Ovary (tissue), 9 donors: Measurements from ENCODE around the gene GPN2. TPM values are rescaled to one million over a fixed set of nuclear protein-coding genes. Genes with fewer than 3 reads are reported as not detected.

ENCODE experiments used
- DNase-seq, 5 donors: peaks; one replicate each; pipeline ENCODE4 v3.0.0-alpha.2; 2019 to 2020
- H3K27ac ChIP-seq, 2 donors: fragments of 200-600 bp; one replicate each; pipeline versions ENCODE4 v1.5.1 to v1.8.0; 2019 to 2022
- H3K27me3 ChIP-seq: fragments of 200-600 bp; one replicate; pipeline ENCODE4 v1.8.0; 2022
- H3K36me3 ChIP-seq: fragments of 200-600 bp; sonication (generic); one replicate; pipeline ENCODE4 v1.5.1; 2019
- H3K4me1 ChIP-seq: one replicate; pipeline ENCODE4 v1.8.1; 2013; ENCODE audit warnings: mild to moderate bottlenecking, moderate library complexity; ENCODE audit not compliant: insufficient read depth
- H3K4me3 ChIP-seq: fragments of 200-600 bp; sonication (generic); one replicate; pipeline ENCODE4 v1.5.1; 2017
- H3K9me3 ChIP-seq, 2 donors: fragments of 200-600 bp in 1 of 2; sonication (generic) in 1 of 2; one replicate each; pipeline versions ENCODE4 v1.5.1 to v1.8.1; 2013 to 2019; ENCODE audit warnings: mild to moderate bottlenecking in 1 of 2, moderate library complexity in 1 of 2
- EP300 ChIP-seq: sonication (generic); formaldehyde crosslinking; IDR thresholded peaks from one replicate; pipeline ENCODE4 v1.6.1; 2017; ENCODE audit warnings: antibody characterized with exemption
- POLR2A ChIP-seq: fragments of 450-650 bp; IDR thresholded peaks from one replicate; pipeline ENCODE4 v1.6.1; 2017; ENCODE audit warnings: antibody characterized with exemption, mild to moderate bottlenecking, moderate library complexity
- WGBS, 3 donors: extraction: QIAGEN DNeasy Blood & Tissue Kit in 1 of 3; methylation state at CpG; one replicate each; pipeline versions ENCODE4 v1.1.5 to v1.1.7; 2013 to 2017; 5-methylcytosine and 5-hydroxymethylcytosine counted together
- intact Hi-C, 4 donors: fragments of 100-400 bp; cut with DNase I; formaldehyde crosslinking; loops; one replicate each; pipeline versions ENCODE4 v1.11.0 to v1.15.1; 2022 to 2023
- polyA plus RNA-seq, 2 donors: library from polyadenylated mRNA; stranded (reverse); fragments of 200-250 nt in 1 of 2; fragments of 350-450 nt in 1 of 2; fragmentation: Illumina TruSeq in 1 of 2; extraction: RNeasy Lipid Tissue Mini Kit (QIAGEN cat#74804) in 1 of 2; gene quantifications; one replicate each; pipeline ENCODE4 v1.2.3, GENCODE V29; 2013 to 2014
- total RNA-seq, 7 donors: library from RNA; depleted of rRNA in 2 of 7; stranded (reverse); fragments of >200 nt in 2 of 7; fragmentation: NEBNext Ultra II Directional in 3 of 7; extraction: Animal tissue kit (Norgen Biotek cat#: 25700) in 3 of 7; gene quantifications; one replicate each; pipeline versions ENCODE4 v1.1.0 to v1.2.4, GENCODE V29; 2016 to 2023
- TF ChIP-seq, protein P1 (sequence below), 3 donors: fragments of 450-650 bp in 2 of 3; fragments of 200-600 bp in 1 of 3; IDR thresholded peaks; one replicate each; pipeline versions ENCODE4 v1.5.1 to v1.8.0; 2016 to 2022; ENCODE audit warnings: antibody characterized with exemption in 3 of 3, mild to moderate bottlenecking in 1 of 3
- donor health status: DM: no; HTN: no; CAD: no; lungs with moderate emphysema.
- donor health status: DM: no; HTN: no; CAD: no.
- donor health status: Bipolar disorder and iron deficiency.
- donor health status: DM: yes; HTN: yes; CAD: no.
- donor health status: DM: no; HTN: no; CAD: no.
- donor health status: DM: yes; HTN: yes; CAD: no.

The GPN2 gene
- total and polyA plus RNA-seq, 9 donors: 6.9 to 27.8 (median 20.4) TPM

DNA sequence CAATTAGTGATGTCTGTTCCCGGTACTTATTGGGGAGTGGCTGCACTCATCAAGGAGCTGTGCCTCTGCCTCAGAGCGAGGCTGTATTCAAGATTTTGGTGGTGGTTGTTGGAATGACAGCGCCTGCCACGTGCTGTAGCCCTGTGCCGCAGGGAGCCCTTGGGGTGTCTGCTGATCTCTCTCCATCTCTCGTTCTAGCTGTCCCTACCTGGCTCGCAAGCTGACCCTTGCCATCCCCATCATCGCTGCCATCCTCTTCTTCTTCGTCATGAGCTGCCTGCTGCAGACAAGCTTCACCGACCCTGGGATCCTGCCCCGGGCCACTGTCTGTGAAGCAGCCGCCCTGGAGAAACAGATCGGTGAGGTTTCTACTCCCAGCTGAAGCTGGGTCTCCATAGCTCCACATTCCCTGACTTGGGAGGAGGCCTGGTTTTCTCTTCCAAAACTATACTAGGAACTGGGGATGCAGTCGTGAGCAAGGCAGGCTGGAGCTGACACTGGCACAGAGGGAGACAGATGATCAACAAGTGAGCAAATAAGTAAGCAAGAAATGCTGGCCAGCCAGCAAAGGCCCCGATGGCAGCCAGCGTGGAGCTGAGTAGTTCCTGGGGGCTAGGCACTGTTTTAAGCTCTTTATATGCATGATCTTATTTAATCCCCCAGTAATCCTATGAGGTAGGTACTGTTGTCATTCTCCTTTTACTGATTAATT lies 57.7 kb downstream of the GPN2 start:
- no peak overlapping the region for H3K27ac ChIP-seq
- DNase-seq: no peak
- no peak overlapping the region for H3K4me3 ChIP-seq
- intact Hi-C loops: no loop called here
- peaks cover 9% of the 10 kb centered on the region for H3K4me1 ChIP-seq
- H3K27me3 ChIP-seq: no peaks in the 10 kb centered on the region
- TF ChIP-seq, protein P1, sequence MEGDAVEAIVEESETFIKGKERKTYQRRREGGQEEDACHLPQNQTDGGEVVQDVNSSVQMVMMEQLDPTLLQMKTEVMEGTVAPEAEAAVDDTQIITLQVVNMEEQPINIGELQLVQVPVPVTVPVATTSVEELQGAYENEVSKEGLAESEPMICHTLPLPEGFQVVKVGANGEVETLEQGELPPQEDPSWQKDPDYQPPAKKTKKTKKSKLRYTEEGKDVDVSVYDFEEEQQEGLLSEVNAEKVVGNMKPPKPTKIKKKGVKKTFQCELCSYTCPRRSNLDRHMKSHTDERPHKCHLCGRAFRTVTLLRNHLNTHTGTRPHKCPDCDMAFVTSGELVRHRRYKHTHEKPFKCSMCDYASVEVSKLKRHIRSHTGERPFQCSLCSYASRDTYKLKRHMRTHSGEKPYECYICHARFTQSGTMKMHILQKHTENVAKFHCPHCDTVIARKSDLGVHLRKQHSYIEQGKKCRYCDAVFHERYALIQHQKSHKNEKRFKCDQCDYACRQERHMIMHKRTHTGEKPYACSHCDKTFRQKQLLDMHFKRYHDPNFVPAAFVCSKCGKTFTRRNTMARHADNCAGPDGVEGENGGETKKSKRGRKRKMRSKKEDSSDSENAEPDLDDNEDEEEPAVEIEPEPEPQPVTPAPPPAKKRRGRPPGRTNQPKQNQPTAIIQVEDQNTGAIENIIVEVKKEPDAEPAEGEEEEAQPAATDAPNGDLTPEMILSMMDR (IDR thresholded peaks at IDR 0.05): no peak
- no peak for TF ChIP-seq EP300
- TF ChIP-seq POLR2A: no peak
- no peaks in the 10 kb centered on the region for H3K9me3 ChIP-seq
- 82 to 88% (median 87%) methylated on average over 16 of the region's 16 CpGs for WGBS, 3 donors
- no peaks in the 10 kb centered on the region for H3K36me3 ChIP-seq

DNA sequence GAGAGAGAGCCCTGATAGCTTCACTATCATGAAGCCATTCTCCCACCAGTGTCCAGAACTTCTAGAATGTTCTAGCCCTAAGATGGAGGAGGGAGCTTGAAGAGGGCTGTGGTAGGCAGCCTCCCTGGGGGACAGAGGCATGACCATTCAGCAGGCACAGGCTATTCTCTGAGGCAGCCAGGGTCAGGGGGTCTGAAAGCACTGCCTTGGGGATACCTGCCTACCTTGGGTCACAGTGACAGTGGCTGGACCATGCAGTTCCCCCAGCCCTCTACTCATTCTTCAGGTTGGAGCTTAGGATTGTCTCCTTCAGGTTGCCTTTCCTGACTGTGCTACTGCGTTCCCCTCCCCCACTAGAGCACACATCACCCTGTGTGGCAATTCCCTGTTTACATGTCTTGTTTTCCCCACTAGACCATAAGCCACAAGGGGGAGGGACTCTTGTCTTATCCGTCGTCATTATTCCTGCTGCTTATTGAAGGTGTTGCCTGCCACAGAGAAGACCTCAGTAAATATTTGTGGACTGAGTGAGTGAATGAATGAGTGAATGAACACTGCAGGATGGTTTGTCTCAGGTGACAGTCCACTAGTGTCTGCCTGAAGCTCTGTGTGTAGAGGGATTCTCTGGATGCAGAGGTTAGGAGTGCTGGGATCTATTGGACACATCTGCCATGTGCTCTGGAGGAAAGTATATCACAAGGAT lies 58.4 kb downstream of the GPN2 start:
- H3K27ac ChIP-seq: no peak overlapping the region
- 59 to 67% (median 60%) methylated on average over 3 of the region's 3 CpGs for WGBS, 3 donors
- H3K36me3 ChIP-seq: no peaks in the 10 kb centered on the region
- no peaks in the 10 kb centered on the region for H3K27me3 ChIP-seq
- DNase-seq: no peak
- H3K9me3 ChIP-seq: no peaks in the 10 kb centered on the region
- TF ChIP-seq EP300: no peak
- TF ChIP-seq, protein P1 (IDR thresholded peaks at IDR 0.05): no peak
- TF ChIP-seq POLR2A: no peak
- H3K4me3 ChIP-seq: no peak overlapping the region
- peaks cover 11% of the 10 kb centered on the region for H3K4me1 ChIP-seq
- intact Hi-C loops: no loop called here

DNA sequence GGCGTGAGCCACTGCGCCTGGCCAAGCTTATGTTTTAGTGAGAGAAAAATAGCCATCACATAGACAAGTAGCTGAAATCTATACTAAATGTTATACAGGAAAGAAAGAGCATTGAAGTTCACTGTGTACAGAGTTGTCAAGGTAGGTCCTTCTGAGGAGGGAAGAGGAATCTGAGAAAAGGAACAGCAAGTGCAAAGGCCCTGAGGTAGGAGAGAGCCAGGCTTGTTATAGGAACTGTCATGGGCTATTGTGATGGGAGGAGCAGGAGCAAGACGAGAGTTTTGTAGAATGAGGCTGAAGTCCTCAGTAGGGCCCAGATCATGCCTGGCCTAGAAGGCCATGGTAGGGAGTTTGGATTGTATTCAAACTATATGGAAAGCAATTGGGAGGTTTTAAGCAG lies 59.0 kb downstream of the GPN2 start:
- Histone ChIP-seq H3K4me1 (peaks cover 11% of the 10 kb centered on the region), H3K27ac (no peak overlapping the region), H3K27me3 (no peaks in the 10 kb centered on the region), H3K36me3 (no peaks in the 10 kb centered on the region), H3K4me3 (no peak overlapping the region), H3K9me3 (no peaks in the 10 kb centered on the region)
- DNase-seq: no peak
- intact Hi-C loops: no loop called here
- TF ChIP-seq, protein P1 (IDR thresholded peaks at IDR 0.05): no peak
- TF ChIP-seq EP300: no peak
- no peak for TF ChIP-seq POLR2A
- 90 to 95% (median 94%) methylated on average over 3 of the region's 3 CpGs for WGBS, 3 donors

DNA sequence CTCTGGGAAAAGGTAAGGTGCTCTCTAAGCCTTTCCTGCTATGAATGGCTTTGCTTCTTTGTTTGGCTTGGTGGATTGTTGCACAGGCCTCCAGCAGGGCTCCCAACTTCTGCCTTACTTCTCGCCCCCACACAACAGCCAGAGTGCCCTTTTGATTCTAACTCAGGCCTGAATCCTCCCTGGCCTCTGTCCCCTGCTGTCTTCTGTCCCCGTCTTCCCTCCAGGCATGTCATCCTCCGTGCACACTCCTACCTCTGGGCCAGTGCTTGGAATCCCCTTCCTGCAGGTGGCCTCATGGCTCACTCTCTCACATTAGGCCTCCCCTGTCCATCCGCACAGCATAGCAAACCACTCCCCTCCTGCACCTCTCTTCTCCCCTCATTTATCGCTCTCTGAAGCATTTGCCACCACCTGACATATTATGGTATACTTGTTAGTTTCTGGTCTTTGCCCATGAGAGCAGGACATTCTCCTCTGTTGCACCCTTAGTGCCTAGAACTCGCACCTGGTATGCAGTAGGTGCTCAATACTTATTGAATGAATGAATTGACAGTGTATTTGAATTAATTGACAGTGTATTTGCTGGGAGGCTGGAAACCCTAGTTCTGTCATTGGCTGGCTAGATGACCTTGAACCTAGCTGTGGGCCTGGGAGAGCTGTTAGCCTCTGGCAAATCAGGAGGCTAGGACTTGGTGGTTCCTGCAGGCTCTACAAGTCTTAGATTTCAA lies 60.7 kb downstream of the GPN2 start:
- DNase-seq: no peak
- Histone ChIP-seq H3K27ac (no peak overlapping the region), H3K9me3 (no peaks in the 10 kb centered on the region), H3K27me3 (no peaks in the 10 kb centered on the region), H3K4me1 (peaks cover 11% of the 10 kb centered on the region), H3K36me3 (no peaks in the 10 kb centered on the region), H3K4me3 (no peak overlapping the region)
- intact Hi-C loops: loop anchor here in 1 of 4 donors (10.0 kb wide), 1 partner anchor 45 kb away; no protein-coding TSS in a partner anchor
- TF ChIP-seq, protein P1 (IDR thresholded peaks at IDR 0.05): no peak
- TF ChIP-seq EP300: no peak
- no peak for TF ChIP-seq POLR2A
- 77 to 80% (median 79%) methylated on average over 6 of the region's 6 CpGs for WGBS, 3 donors
